ENCODE measurements around the gene NRARP.

The NRARP gene

GRCh38 chr9:137317718-137318511 is 15.8 kb upstream of the NRARP start:
- H3K36me3 ChIP-seq (ENCODE audit: control insufficient read depth in 2 of 2, insufficient read depth in 1 of 2, low read length in 2 of 2) = no peaks in the 10 kb centered on the region
- POLR2A ChIA-PET = interaction anchor here (0.6 to 1.4 kb wide), 3 partner anchors 16 to 105 kb away, joined by 3 to 6 read pairs (median 6); partner anchors contain the start of genes EXD3, NOXA1 and NRARP
- H3K9me3 ChIP-seq (ENCODE audit: control insufficient read depth, insufficient read depth, low read depth, low read length) = no peaks in the 10 kb centered on the region
- no peak for TF ChIP-seq ATF2 (tag by site-specific recombination; IDR thresholded peaks at IDR 0.05; ENCODE audit: low read depth)
- TF ChIP-seq GLIS2 (tag by site-specific recombination; IDR thresholded peaks at IDR 0.05) = peak; percentile 15; the same call in 1 of the 2 replicates
- no peak for TF ChIP-seq ZNF692 (tag by site-specific recombination; IDR thresholded peaks at IDR 0.05)
- CTCF ChIA-PET = interaction anchor here (1.4 kb wide), 1 partner anchor 16 kb away, joined by 8 read pairs; the partner anchor contains the start of gene NRARP
- no peak overlapping the region for H3K4me3 ChIP-seq (ENCODE audit: low read depth, low read length)
- H3K27ac ChIP-seq (ENCODE audit: extremely low read depth, low read depth, low read length) = no peak overlapping the region
- no peaks in the 10 kb centered on the region for H3K4me1 ChIP-seq (ENCODE audit: control insufficient read depth, insufficient read depth, low read length)

GRCh38 chr9:137317021-137317717 is 15.1 kb upstream of the NRARP start:
- ChIA-PET POLR2A (interaction anchor here (0.6 to 1.8 kb wide), 3 partner anchors 15 to 98 kb away, joined by 3 to 10 read pairs (median 6); partner anchors contain the start of genes NRARP and TUBB4B), CTCF (interaction anchor here (0.6 to 1.4 kb wide), 4 partner anchors 15 to 544 kb away, joined by 3 to 8 read pairs (median 3); partner anchors contain the start of gene NRARP)
- TF ChIP-seq ZNF112 (tag by site-specific recombination; IDR thresholded peaks at IDR 0.05) (no peak), ZNF404 (tag by site-specific recombination; IDR thresholded peaks at IDR 0.05) (no peak), ZNF707 (tag by site-specific recombination; IDR thresholded peaks at IDR 0.05) (no peak), ZXDB (tag by site-specific recombination; IDR thresholded peaks at IDR 0.05) (no peak), EGR2 (tag by site-specific recombination; IDR thresholded peaks at IDR 0.05; ENCODE audit: low read depth) (no peak), ZNF223 (tag by site-specific recombination; IDR thresholded peaks at IDR 0.05) (no peak), ZFP69B (tag by site-specific recombination; IDR thresholded peaks at IDR 0.05) (no peak), TRIM28 (IDR thresholded peaks at IDR 0.05; ENCODE audit: borderline replicate concordance, low read length) (no peak)
- H3K36me3 ChIP-seq (ENCODE audit: control insufficient read depth in 2 of 2, insufficient read depth in 1 of 2, low read length in 2 of 2) = no peaks in the 10 kb centered on the region
- H3K27ac ChIP-seq (ENCODE audit: extremely low read depth, low read depth, low read length) = no peak overlapping the region
- no peaks in the 10 kb centered on the region for H3K4me1 ChIP-seq (ENCODE audit: control insufficient read depth, insufficient read depth, low read length)
- no peaks in the 10 kb centered on the region for H3K9me3 ChIP-seq (ENCODE audit: control insufficient read depth, insufficient read depth, low read depth, low read length)
- H3K4me3 ChIP-seq (ENCODE audit: low read depth, low read length) = no peak overlapping the region

- Histone ChIP-seq H3K27ac (ENCODE audit: extremely low read depth, low read depth, low read length) (no peak overlapping the region), H3K36me3 (ENCODE audit: control insufficient read depth in 2 of 2, insufficient read depth in 1 of 2, low read length in 2 of 2) (no peaks in the 10 kb centered on the region), H3K4me1 (ENCODE audit: control insufficient read depth, insufficient read depth, low read length) (no peaks in the 10 kb centered on the region), H3K4me3 (ENCODE audit: low read depth, low read length) (no peak overlapping the region), H3K9me3 (ENCODE audit: control insufficient read depth, insufficient read depth, low read depth, low read length) (no peaks in the 10 kb centered on the region)
- peak; percentile 67; the same call in 1 of the 2 replicates for TF ChIP-seq KLF1 (tag by site-specific recombination; IDR thresholded peaks at IDR 0.05)
- TF ChIP-seq ZBTB8A (tag by site-specific recombination; IDR thresholded peaks at IDR 0.05) = peak; percentile 22; the same call in 1 of the 2 replicates
- TF ChIP-seq SP2 (tag by site-specific recombination; IDR thresholded peaks at IDR 0.05) = 0 out of 2 replicates have a peak, but pooled peaks have one; percentile 13
- no peak for TF ChIP-seq ZBTB49 (tag by site-specific recombination; IDR thresholded peaks at IDR 0.05; ENCODE audit: low read depth)
- peak; percentile 32; the same call in 1 of the 2 replicates for TF ChIP-seq KLF8 (tag by site-specific recombination; IDR thresholded peaks at IDR 0.05)
- TF ChIP-seq ZFHX2 (tag by site-specific recombination; conservative IDR thresholded peaks at IDR 0.05) = peak; percentile 30
- no peak for TF ChIP-seq ZNF423 (tag by site-specific recombination; IDR thresholded peaks at IDR 0.05)
- ChIA-PET CTCF (interaction anchor here (0.6 to 1.4 kb wide), 3 partner anchors 15 to 545 kb away, joined by 3 to 5 read pairs (median 3); partner anchors contain the start of gene NRARP), POLR2A (interaction anchor here (0.6 to 1.8 kb wide), 3 partner anchors 14 to 581 kb away, joined by 3 to 10 read pairs (median 3); partner anchors contain the start of genes NRARP and TUBB4B)
These were observed 14.2 kb upstream of the NRARP start for GRCh38 chr9:137316012-137316981.
